Measurements from ENCODE around the gene ANKRD26. TPM values are rescaled to one million over a fixed set of nuclear protein-coding genes. Genes with fewer than 3 reads are reported as not detected.
A peak's percentile ranks its signal among the peaks of the same experiment; 100 is the strongest.
"Not testable (repeated sequence)": the region's sequence is repeated elsewhere in the genome, so short reads cannot be mapped to it uniquely, and the experiment has no call there.

The ANKRD26 gene
- total RNA-seq, 1 donor from 2014 or later = 4.3 TPM

DNA sequence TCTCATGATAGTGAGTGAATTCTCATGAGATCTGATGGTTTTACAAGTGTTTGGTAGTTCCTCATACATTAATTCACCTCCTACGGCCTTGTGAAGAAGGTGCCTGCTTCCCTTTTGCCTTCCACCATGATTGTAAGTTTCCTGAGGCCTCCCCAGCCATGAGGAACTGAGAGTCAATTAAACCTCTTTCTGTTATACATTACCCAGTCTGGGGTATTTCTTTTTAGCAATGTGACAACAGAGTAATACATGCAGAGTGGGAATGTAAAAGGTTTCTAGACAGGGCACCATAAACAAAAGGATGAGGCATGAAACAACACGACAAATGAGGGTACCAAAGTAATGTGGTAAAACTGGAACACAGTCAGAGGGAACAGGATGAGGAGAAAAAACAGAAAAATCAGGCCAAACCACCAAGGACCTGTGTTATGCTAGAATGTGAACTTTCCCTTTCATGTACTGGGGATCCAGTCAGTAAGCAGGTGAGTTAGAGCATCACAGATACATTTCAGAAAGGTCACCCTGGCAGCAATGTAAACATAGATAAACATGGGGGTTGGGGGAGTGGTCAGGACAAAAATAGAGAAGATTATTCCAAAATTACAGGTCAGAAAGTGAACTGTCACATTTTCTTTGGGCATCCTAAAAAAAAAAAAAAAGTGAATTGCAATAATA lies 31.9 kb downstream of the ANKRD26 start:
- Mint-ChIP-seq H3K4me1 (ENCODE audit: low read depth) (no peaks in the 10 kb centered on the region), H3K4me3 (no peak overlapping the region), H3K27ac (no peak overlapping the region), H3K36me3 (ENCODE audit: low read depth) (peaks cover 15% of the 10 kb centered on the region), H3K9me3 (no peaks in the 10 kb centered on the region), H3K27me3 (ENCODE audit: insufficient read depth) (no peaks in the 10 kb centered on the region)
- DNase-seq (ENCODE audit: low spot score) = no peak
- intact Hi-C loops (cut with micrococcal nuclease) = no loop called here

DNA sequence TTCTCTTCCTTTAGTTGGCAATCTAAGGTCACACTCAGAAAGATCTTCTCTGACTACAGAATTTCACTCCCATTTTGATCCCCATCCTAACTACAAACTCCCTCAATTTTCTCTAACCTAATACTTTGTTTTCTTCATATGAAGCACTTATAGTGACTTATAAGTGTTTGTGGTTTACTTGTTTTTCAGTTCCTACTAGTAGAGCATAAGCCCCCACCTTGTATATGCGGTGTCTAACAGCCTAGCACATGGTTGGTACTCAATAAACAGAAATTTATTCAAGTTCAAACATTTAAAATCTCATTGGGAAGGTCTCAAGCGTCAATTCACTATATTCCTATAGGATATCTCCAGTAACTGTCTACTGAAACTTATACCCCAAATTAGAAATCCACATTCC lies 35.2 kb downstream of the ANKRD26 start:
- Mint-ChIP-seq H3K4me1 (ENCODE audit: low read depth) (no peaks in the 10 kb centered on the region), H3K27ac (peak overlapping the region; percentile 3), H3K27me3 (ENCODE audit: insufficient read depth) (no peaks in the 10 kb centered on the region), H3K36me3 (ENCODE audit: low read depth) (peaks cover 13% of the 10 kb centered on the region), H3K9me3 (no peaks in the 10 kb centered on the region), H3K4me3 (no peak overlapping the region)
- DNase-seq (ENCODE audit: low spot score) = no peak
- intact Hi-C loops (cut with micrococcal nuclease) = no loop called here

DNA sequence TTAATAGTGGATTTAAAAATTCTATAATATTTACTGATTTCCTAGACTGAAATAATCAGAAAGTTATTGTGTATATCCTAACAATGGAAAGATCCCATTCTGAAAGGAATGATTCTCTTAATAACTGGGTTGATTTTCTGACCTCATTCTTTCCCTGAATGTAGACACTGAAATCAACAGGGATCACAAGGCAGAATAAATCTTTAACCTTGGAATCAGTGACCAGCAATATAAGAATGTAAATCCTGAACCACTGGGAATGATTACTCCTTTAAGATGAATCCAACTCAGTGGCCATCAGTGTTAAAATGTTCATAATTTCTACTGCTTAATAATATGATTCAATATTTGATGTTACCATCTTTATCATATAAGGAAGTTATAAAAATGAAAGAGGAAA lies 47.6 kb downstream of the ANKRD26 start:
- no peak for DNase-seq (ENCODE audit: low spot score)
- peaks cover 6% of the 10 kb centered on the region for H3K36me3 Mint-ChIP-seq (ENCODE audit: low read depth)
- no peak overlapping the region for H3K27ac Mint-ChIP-seq
- H3K27me3 Mint-ChIP-seq (ENCODE audit: insufficient read depth) = no peaks in the 10 kb centered on the region
- intact Hi-C loops (cut with micrococcal nuclease) = no loop called here
- H3K9me3 Mint-ChIP-seq = no peaks in the 10 kb centered on the region
- no peak overlapping the region for H3K4me3 Mint-ChIP-seq
- no peaks in the 10 kb centered on the region for H3K4me1 Mint-ChIP-seq (ENCODE audit: low read depth)

DNA sequence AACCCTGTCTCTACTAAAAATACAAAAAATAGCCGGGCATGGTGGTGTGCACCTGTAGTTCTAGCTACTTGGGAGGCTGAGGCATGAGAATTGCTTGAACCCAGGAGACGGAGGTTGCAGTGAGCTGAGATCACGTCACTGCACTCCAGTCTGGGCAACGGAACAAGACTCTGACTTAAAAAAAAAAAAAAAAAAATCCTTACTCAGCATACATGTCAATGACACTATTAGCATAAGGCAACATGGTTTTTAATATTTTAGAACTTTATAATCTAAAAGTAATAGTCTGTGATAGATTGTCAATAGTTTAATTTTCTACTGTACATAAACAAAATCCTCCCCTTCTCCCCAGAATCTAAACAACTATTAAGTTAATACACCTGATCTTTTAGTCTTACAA lies 55.0 kb downstream of the ANKRD26 start:
- H3K27me3 Mint-ChIP-seq (ENCODE audit: insufficient read depth); H3K4me3 Mint-ChIP-seq; H3K36me3 Mint-ChIP-seq (ENCODE audit: low read depth); intact Hi-C loops (cut with micrococcal nuclease); H3K27ac Mint-ChIP-seq; H3K4me1 Mint-ChIP-seq (ENCODE audit: low read depth); H3K9me3 Mint-ChIP-seq; DNase-seq (ENCODE audit: low spot score): not testable (repeated sequence)

DNA sequence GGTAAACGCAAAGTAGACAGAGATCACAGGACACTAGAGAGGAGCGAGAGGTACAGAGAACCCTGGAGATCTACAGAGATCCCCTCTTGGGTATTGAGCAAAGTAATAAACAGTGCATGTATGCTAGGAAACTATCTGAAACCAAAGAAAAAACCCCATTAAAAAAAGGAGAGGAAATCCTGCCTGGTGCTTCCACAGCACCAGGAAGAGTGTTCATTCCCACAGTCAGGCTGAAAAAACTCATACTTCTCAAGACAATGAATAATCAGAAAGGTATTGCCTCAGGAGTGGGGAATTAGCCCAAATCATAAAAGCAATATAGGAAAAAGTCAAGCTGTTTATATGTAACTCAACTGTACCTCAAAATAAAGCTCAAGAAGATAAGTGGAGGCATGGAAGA lies 59.1 kb downstream of the ANKRD26 start:
- DNase-seq (ENCODE audit: low spot score) = no peak
- H3K36me3 Mint-ChIP-seq (ENCODE audit: low read depth) = peaks cover 10% of the 10 kb centered on the region
- intact Hi-C loops (cut with micrococcal nuclease) = no loop called here
- no peak overlapping the region for H3K4me3 Mint-ChIP-seq
- H3K27me3 Mint-ChIP-seq (ENCODE audit: insufficient read depth) = no peaks in the 10 kb centered on the region
- H3K4me1 Mint-ChIP-seq (ENCODE audit: low read depth) = no peaks in the 10 kb centered on the region
- no peak overlapping the region for H3K27ac Mint-ChIP-seq
- no peaks in the 10 kb centered on the region for H3K9me3 Mint-ChIP-seq

DNA sequence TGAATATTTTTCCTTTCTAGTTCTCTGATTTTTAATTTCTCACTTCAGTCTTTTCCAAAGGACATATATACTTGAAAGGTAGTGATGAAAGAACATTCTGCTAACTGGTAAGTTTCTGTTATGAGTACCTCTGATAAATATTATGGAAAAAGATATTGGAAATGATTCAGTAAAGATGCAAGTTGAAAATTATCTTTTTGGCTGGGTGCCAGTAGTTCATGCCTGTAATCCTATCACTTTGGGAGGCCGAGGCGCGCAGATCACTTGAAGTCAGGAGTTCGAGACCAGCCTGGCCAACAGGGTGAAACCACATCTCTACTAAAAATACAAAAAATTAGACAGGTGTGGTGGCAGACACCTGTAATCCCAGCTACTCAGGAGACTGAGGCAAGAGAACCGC lies 62.1 kb downstream of the ANKRD26 start:
- no peak overlapping the region for H3K27ac Mint-ChIP-seq
- no peaks in the 10 kb centered on the region for H3K27me3 Mint-ChIP-seq (ENCODE audit: insufficient read depth)
- peaks cover 20% of the 10 kb centered on the region for H3K36me3 Mint-ChIP-seq (ENCODE audit: low read depth)
- H3K9me3 Mint-ChIP-seq = no peaks in the 10 kb centered on the region
- intact Hi-C loops (cut with micrococcal nuclease) = loop anchor here (5.0 kb wide), 1 partner anchor 64 kb away; the partner anchor contains the start of gene ANKRD26
- peaks cover 13% of the 10 kb centered on the region for H3K4me1 Mint-ChIP-seq (ENCODE audit: low read depth)
- no peak for DNase-seq (ENCODE audit: low spot score)
- no peak overlapping the region for H3K4me3 Mint-ChIP-seq

DNA sequence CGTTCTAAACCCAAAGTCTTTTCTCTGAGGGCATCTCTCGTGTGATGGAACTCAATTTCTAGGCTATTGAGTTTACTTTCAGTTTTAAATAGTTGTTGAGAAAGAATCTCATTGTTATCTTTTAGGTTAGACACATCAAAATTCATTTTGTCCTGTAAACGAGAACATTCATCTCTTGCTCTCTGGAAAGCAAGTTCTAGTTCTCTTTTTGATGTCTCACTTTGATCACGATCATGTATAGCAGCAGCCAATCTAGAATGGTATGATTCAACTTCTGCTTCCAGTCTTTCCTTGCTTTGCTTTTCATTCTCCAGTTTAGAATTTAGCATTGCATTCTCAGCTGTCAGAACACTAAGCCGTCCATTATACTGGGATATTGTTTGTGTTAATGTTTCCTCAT lies 65.1 kb downstream of the ANKRD26 start:
- H3K4me1 Mint-ChIP-seq (ENCODE audit: low read depth) = peaks cover 16% of the 10 kb centered on the region
- intact Hi-C loops (cut with micrococcal nuclease) = loop anchor here (2.0 to 5.0 kb wide), 2 partner anchors 64 to 67 kb away; partner anchors contain the start of gene ANKRD26
- peak overlapping the region; percentile 64 for H3K4me3 Mint-ChIP-seq
- no peaks in the 10 kb centered on the region for H3K27me3 Mint-ChIP-seq (ENCODE audit: insufficient read depth)
- DNase-seq (ENCODE audit: low spot score) = no peak
- peaks cover 17% of the 10 kb centered on the region for H3K36me3 Mint-ChIP-seq (ENCODE audit: low read depth)
- H3K27ac Mint-ChIP-seq = peak overlapping the region; percentile 66
- H3K9me3 Mint-ChIP-seq = no peaks in the 10 kb centered on the region

DNA sequence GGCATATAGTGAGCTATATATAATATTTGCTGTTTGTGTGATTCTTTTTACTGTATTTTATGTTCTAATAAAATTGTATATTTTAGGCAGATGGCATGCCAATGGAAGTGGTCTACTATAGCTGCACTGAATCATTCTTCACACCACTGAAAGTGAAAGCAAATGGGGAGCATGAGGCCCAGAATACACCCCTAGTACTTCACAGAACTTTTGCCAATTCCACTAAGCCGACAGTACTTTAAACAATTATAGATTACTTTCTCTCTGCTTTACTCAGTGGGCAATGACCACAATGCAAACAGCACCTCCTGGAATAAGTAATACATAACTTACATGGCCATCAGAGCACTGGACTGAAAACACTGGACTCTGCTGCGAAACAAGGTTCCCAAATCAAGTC lies 70.2 kb downstream of the ANKRD26 start:
- Mint-ChIP-seq H3K27me3 (ENCODE audit: insufficient read depth) (no peaks in the 10 kb centered on the region), H3K4me3 (no peak overlapping the region), H3K4me1 (ENCODE audit: low read depth) (peaks cover 14% of the 10 kb centered on the region), H3K9me3 (no peaks in the 10 kb centered on the region), H3K27ac (no peak overlapping the region), H3K36me3 (ENCODE audit: low read depth) (peaks cover 11% of the 10 kb centered on the region)
- intact Hi-C loops (cut with micrococcal nuclease) = no loop called here
- DNase-seq (ENCODE audit: low spot score) = no peak

DNA sequence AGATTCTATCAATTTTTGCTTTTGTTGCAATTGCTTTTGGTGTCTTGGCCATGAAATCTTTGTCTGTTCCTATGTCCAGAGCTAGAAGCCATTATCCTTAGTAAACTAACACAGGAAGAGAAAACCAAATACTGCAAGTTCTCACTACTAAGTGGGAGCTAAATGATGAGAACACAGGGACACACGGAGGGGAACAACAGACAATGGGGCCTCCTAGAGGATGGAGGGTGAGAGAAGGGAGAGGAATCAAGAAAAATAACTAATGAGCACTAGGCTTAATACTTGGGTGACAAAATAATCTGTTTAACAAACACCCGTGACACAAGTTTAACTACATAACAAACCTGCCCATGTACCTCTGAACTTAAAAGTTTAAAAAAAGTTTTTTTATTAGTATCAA lies 78.2 kb downstream of the ANKRD26 start:
- no peaks in the 10 kb centered on the region for H3K9me3 Mint-ChIP-seq
- peak overlapping the region; percentile 28 for H3K27ac Mint-ChIP-seq
- H3K4me3 Mint-ChIP-seq = no peak overlapping the region
- H3K4me1 Mint-ChIP-seq (ENCODE audit: low read depth) = peaks cover 16% of the 10 kb centered on the region
- intact Hi-C loops (cut with micrococcal nuclease) = no loop called here
- peaks cover 2% of the 10 kb centered on the region for H3K27me3 Mint-ChIP-seq (ENCODE audit: insufficient read depth)
- peaks cover 12% of the 10 kb centered on the region for H3K36me3 Mint-ChIP-seq (ENCODE audit: low read depth)
- DNase-seq (ENCODE audit: low spot score) = no peak

DNA sequence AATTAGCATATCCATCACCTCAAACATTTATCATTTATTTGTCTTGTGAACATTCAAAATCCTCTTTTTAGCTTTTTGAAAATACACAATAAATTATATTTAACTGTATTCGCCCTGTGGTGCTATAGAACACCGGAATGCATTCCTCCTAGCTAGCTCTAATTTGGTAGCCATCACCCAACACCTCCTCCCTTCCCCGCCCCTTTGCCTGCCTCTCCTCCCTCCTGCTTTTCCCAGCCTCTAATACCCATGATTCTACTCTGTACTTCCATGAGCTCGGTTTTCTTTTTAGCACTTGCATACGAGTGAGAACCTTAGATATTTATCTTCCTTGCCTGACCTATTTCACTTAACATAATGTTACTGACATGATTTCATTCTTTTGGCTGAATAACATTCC lies 80.1 kb downstream of the ANKRD26 start:
- H3K27me3 Mint-ChIP-seq (ENCODE audit: insufficient read depth) = peaks cover 2% of the 10 kb centered on the region
- H3K9me3 Mint-ChIP-seq = no peaks in the 10 kb centered on the region
- peaks cover 16% of the 10 kb centered on the region for H3K4me1 Mint-ChIP-seq (ENCODE audit: low read depth)
- intact Hi-C loops (cut with micrococcal nuclease) = no loop called here
- no peak for DNase-seq (ENCODE audit: low spot score)
- peaks cover 12% of the 10 kb centered on the region for H3K36me3 Mint-ChIP-seq (ENCODE audit: low read depth)
- no peak overlapping the region for H3K4me3 Mint-ChIP-seq
- H3K27ac Mint-ChIP-seq = peak overlapping the region; percentile 59

DNA sequence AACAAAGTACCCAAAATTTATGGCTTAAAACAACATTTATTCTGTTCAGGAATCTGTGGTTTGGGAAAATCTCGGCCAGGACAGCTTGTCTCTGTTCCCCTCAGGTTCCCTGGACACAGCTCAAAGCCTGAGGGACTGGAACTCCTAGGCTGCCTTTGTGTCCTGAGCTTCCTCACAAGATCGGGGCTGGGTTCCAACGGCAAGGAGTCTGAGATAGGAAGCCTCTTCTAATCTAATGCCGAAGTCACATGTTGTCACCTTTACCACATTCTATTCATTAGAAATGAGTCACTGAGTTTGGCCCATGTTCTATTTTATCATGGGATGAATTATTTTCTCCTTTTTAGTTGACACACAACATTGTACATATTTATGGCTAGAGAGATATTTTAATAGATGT lies 80.5 kb downstream of the ANKRD26 start:
- intact Hi-C loops (cut with micrococcal nuclease) = loop anchor here (10.0 kb wide), 1 partner anchor 345 kb away; no protein-coding TSS in a partner anchor

DNA sequence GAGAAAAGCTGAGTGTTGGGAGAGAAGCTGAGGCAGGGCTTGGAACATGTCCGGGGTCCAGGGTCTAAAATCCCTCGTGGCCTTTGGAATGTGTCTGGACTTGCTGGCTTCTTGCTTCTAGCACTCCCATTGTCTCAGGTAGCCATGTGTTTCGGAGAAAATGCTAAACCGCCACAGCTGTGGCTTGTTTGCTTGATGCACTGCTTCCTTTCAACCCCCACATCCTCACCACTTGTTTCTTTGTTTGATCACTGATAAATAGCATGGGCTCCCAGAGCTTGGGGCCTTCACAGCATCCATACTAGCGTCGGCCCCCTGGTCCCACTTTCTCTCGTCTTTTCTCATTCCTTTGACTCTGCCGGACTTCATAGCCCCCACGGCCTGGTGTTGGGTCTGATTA lies 102.7 kb downstream of the ANKRD26 start:
- no peak overlapping the region for H3K27ac Mint-ChIP-seq
- H3K9me3 Mint-ChIP-seq = peaks cover 5% of the 10 kb centered on the region
- intact Hi-C loops (cut with micrococcal nuclease) = no loop called here
- peak; percentile 1 for DNase-seq (ENCODE audit: low spot score)
- H3K27me3 Mint-ChIP-seq (ENCODE audit: insufficient read depth) = peaks cover 4% of the 10 kb centered on the region
- H3K4me3 Mint-ChIP-seq = no peak overlapping the region
- H3K36me3 Mint-ChIP-seq (ENCODE audit: low read depth) = peaks cover 5% of the 10 kb centered on the region
- peaks cover 7% of the 10 kb centered on the region for H3K4me1 Mint-ChIP-seq (ENCODE audit: low read depth)

More for the DNA sequence above, 80.5 kb downstream of the ANKRD26 start:
- no peak for DNase-seq (ENCODE audit: low spot score)
- peaks cover 2% of the 10 kb centered on the region for H3K27me3 Mint-ChIP-seq (ENCODE audit: insufficient read depth)
- peaks cover 12% of the 10 kb centered on the region for H3K36me3 Mint-ChIP-seq (ENCODE audit: low read depth)
- H3K4me3 Mint-ChIP-seq = no peak overlapping the region
- no peaks in the 10 kb centered on the region for H3K9me3 Mint-ChIP-seq
- H3K27ac Mint-ChIP-seq = no peak overlapping the region
- H3K4me1 Mint-ChIP-seq (ENCODE audit: low read depth) = peaks cover 16% of the 10 kb centered on the region

DNA sequence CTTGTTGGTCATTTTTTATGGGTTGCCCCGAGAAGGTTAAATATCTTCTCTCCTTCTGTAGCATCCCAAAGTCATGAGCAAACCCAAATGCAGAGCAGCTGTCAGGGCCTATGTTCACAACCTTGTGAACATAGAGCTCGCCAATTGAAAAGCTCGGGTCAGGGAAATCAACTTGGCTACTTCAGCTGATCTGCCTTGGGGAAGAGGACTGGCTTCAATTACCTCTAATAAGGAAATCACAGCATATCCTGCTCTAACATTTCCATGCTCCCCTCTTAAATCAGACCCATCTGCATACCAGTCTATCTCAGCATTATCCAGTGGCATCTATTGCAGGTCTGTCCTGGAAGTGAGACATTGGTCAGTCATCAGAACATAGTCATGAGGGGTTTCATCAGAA lies 105.6 kb downstream of the ANKRD26 start:
- peaks cover 4% of the 10 kb centered on the region for H3K27me3 Mint-ChIP-seq (ENCODE audit: insufficient read depth)
- no peak overlapping the region for H3K27ac Mint-ChIP-seq
- no peak overlapping the region for H3K4me3 Mint-ChIP-seq
- H3K4me1 Mint-ChIP-seq (ENCODE audit: low read depth) = peaks cover 7% of the 10 kb centered on the region
- no peak for DNase-seq (ENCODE audit: low spot score)
- H3K36me3 Mint-ChIP-seq (ENCODE audit: low read depth) = peaks cover 4% of the 10 kb centered on the region
- intact Hi-C loops (cut with micrococcal nuclease) = no loop called here
- peaks cover 5% of the 10 kb centered on the region for H3K9me3 Mint-ChIP-seq

DNA sequence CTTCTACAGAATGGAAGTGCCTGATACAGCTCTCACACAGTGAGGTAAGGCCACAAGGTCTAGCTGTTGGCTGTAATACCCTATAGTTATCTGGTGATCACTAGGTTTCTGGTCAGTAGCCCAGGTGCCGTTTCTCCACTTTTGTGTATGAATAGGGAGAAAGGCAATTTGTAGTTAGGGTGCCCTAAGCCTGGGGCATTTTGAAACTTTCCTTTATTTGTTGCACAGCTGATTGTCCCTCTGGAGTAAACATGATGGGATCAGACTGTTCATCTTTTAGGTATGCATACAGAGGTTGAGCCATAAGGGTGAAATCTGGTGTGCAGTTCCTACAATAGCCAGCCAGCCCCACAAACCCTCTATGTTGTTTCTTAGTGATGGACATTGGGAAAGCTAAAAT lies 112.4 kb downstream of the ANKRD26 start:
- Mint-ChIP-seq H3K4me1 (ENCODE audit: low read depth) (no peaks in the 10 kb centered on the region), H3K27me3 (ENCODE audit: insufficient read depth) (no peaks in the 10 kb centered on the region), H3K36me3 (ENCODE audit: low read depth) (peaks cover 2% of the 10 kb centered on the region), H3K27ac (no peak overlapping the region), H3K4me3 (no peak overlapping the region), H3K9me3 (no peaks in the 10 kb centered on the region)
- intact Hi-C loops (cut with micrococcal nuclease) = no loop called here
- DNase-seq (ENCODE audit: low spot score) = no peak

Measured in activated T-helper 1 cell treated with anti-CD3 and anti-CD28 coated beads, Interleukin-12 subunit alpha, Interleukin-12 subunit beta, Interleukin-2, Interleukin-4 antibody, amounts not matched to agents 30 ng/mL and 10 ng/mL and 1 ng/mL, durations not matched to agents 14 hours and 24 hours and 36 hours (primary cell).